HEK293T (cell line): ENCODE results near the gene ZNF699.

Experiments
- ARNT ChIP-seq: fragments of 450-650 bp; IDR thresholded peaks from 2 replicates; pipeline ENCODE4 v1.6.1; 2017; ENCODE audit warnings: mild to moderate bottlenecking
- BHLHE40 ChIP-seq: fragments of 450-650 bp; IDR thresholded peaks from 2 replicates; pipeline ENCODE4 v1.6.1; 2016; ENCODE audit warnings: mild to moderate bottlenecking, moderate library complexity, borderline replicate concordance
- ELF4 ChIP-seq: fragments of 450-650 bp; IDR thresholded peaks from 2 replicates; pipeline ENCODE4 v1.6.1; 2017; ENCODE audit warnings: antibody characterized with exemption
- FOXA1 ChIP-seq: fragments of 450-650 bp; IDR thresholded peaks from 2 replicates; pipeline ENCODE4 v1.6.1; 2016; ENCODE audit warnings: mild to moderate bottlenecking
- FOXK2 ChIP-seq: fragments of 450-650 bp; IDR thresholded peaks from 2 replicates; pipeline ENCODE4 v1.6.1; 2016; ENCODE audit warnings: mild to moderate bottlenecking
- FOXM1 ChIP-seq: fragments of 450-650 bp; IDR thresholded peaks from 2 replicates; pipeline ENCODE4 v1.6.1; 2017; ENCODE audit warnings: mild to moderate bottlenecking, borderline replicate concordance
- HDGF ChIP-seq: fragments of 450-650 bp; IDR thresholded peaks from 2 replicates; pipeline ENCODE4 v1.6.1; 2017; ENCODE audit warnings: antibody characterized with exemption, borderline replicate concordance
- L3MBTL2 ChIP-seq: fragments of 450-650 bp; conservative IDR thresholded peaks from 2 replicates; pipeline ENCODE4 v1.6.1; 2016; ENCODE audit warnings: mild to moderate bottlenecking
- LEF1 ChIP-seq: fragments of 450-650 bp; IDR thresholded peaks from 2 replicates; pipeline ENCODE4 v1.6.1; 2017; ENCODE audit warnings: mild to moderate bottlenecking, borderline replicate concordance
- NFRKB ChIP-seq: fragments of 450-650 bp; IDR thresholded peaks from 2 replicates; pipeline ENCODE4 v1.6.1; 2016; ENCODE audit warnings: mild to moderate bottlenecking, moderate library complexity
- PKNOX1 ChIP-seq: fragments of 450-650 bp; IDR thresholded peaks from 2 replicates; pipeline ENCODE4 v1.6.1; 2016
- SP1 ChIP-seq: fragments of 450-650 bp; IDR thresholded peaks from 2 replicates; pipeline ENCODE4 v1.6.1; 2017
- SUZ12 ChIP-seq: fragments of 450-650 bp; IDR thresholded peaks from 2 replicates; pipeline ENCODE4 v1.6.1; 2016; ENCODE audit warnings: mild to moderate bottlenecking
- ZNF384 ChIP-seq: fragments of 450-650 bp; IDR thresholded peaks from 2 replicates; pipeline ENCODE4 v1.6.1; 2016

- TF ChIP-seq ARNT = no peak
- TF ChIP-seq FOXA1 = no peak
- TF ChIP-seq FOXK2 = no peak
- no peak for TF ChIP-seq FOXM1
- TF ChIP-seq PKNOX1 = no peak
- no peak for TF ChIP-seq SP1
- no peak for TF ChIP-seq BHLHE40
- TF ChIP-seq NFRKB = no peak
- TF ChIP-seq HDGF = no peak
- no peak for TF ChIP-seq ELF4
- TF ChIP-seq L3MBTL2 = peak; percentile 53
- TF ChIP-seq SUZ12 = no peak
- no peak for TF ChIP-seq LEF1
- no peak for TF ChIP-seq ZNF384
Measured at GRCh38 chr19:9323557-9323918, 13.9 kb upstream of the ZNF699 start.
